ENCODE measurements around the gene CAMK2D.

The CAMK2D gene

GRCh38 chr4:113449410-113449974 is 312.0 kb downstream of the CAMK2D start:
- Histone ChIP-seq H3K9me3 (ENCODE audit: severe bottlenecking) (no peaks in the 10 kb centered on the region), H3K27ac (no peak overlapping the region), H3K36me3 (no peaks in the 10 kb centered on the region), H3K27me3 (ENCODE audit: insufficient read depth, low read depth, severe bottlenecking) (no peaks in the 10 kb centered on the region), H3K4me3 (ENCODE audit: low read depth, low read length) (no peak overlapping the region)
- no peak for DNase-seq
- no peak for TF ChIP-seq CTCF (IDR thresholded peaks at IDR 0.05; ENCODE audit: low read depth, low read length)

GRCh38 chr4:113447769-113448168 is 313.8 kb downstream of the CAMK2D start:
- no peaks in the 10 kb centered on the region for H3K9me3 ChIP-seq (ENCODE audit: severe bottlenecking)
- no peak for TF ChIP-seq CTCF (IDR thresholded peaks at IDR 0.05; ENCODE audit: low read depth, low read length)
- no peaks in the 10 kb centered on the region for H3K36me3 ChIP-seq

GRCh38 chr4:113447061-113447460 is 314.5 kb downstream of the CAMK2D start:
- no peak for DNase-seq
- Histone ChIP-seq H3K27ac (no peak overlapping the region), H3K27me3 (ENCODE audit: insufficient read depth, low read depth, severe bottlenecking) (no peaks in the 10 kb centered on the region), H3K9me3 (ENCODE audit: severe bottlenecking) (no peaks in the 10 kb centered on the region), H3K4me3 (ENCODE audit: low read depth, low read length) (no peak overlapping the region), H3K36me3 (no peaks in the 10 kb centered on the region)
- TF ChIP-seq CTCF (IDR thresholded peaks at IDR 0.05; ENCODE audit: low read depth, low read length): no peak

More at GRCh38 chr4:113447769-113448168, 313.8 kb downstream of the CAMK2D start:
- Histone ChIP-seq H3K27ac (no peak overlapping the region), H3K4me3 (ENCODE audit: low read depth, low read length) (no peak overlapping the region), H3K27me3 (ENCODE audit: insufficient read depth, low read depth, severe bottlenecking) (no peaks in the 10 kb centered on the region)
- no peak for DNase-seq

GRCh38 chr4:113446019-113446418 is 315.5 kb downstream of the CAMK2D start:
- no peak for TF ChIP-seq CTCF (IDR thresholded peaks at IDR 0.05; ENCODE audit: low read depth, low read length)
- no peaks in the 10 kb centered on the region for H3K36me3 ChIP-seq
- no peaks in the 10 kb centered on the region for H3K27me3 ChIP-seq (ENCODE audit: insufficient read depth, low read depth, severe bottlenecking)
- no peak overlapping the region for H3K27ac ChIP-seq
- H3K4me3 ChIP-seq (ENCODE audit: low read depth, low read length): no peak overlapping the region
- no peak for DNase-seq
- no peaks in the 10 kb centered on the region for H3K9me3 ChIP-seq (ENCODE audit: severe bottlenecking)

- DNase-seq: no peak
- Histone ChIP-seq H3K27me3 (ENCODE audit: insufficient read depth, low read depth, severe bottlenecking) (no peaks in the 10 kb centered on the region), H3K27ac (no peak overlapping the region), H3K4me3 (ENCODE audit: low read depth, low read length) (no peak overlapping the region), H3K36me3 (no peaks in the 10 kb centered on the region), H3K9me3 (ENCODE audit: severe bottlenecking) (no peaks in the 10 kb centered on the region)
- no peak for TF ChIP-seq CTCF (IDR thresholded peaks at IDR 0.05; ENCODE audit: low read depth, low read length)
Measured at GRCh38 chr4:113445286-113445685, 316.3 kb downstream of the CAMK2D start.

- Histone ChIP-seq H3K4me3 (ENCODE audit: low read depth, low read length) (no peak overlapping the region), H3K36me3 (no peaks in the 10 kb centered on the region), H3K9me3 (ENCODE audit: severe bottlenecking) (no peaks in the 10 kb centered on the region), H3K27me3 (ENCODE audit: insufficient read depth, low read depth, severe bottlenecking) (no peaks in the 10 kb centered on the region), H3K27ac (no peak overlapping the region)
- DNase-seq: no peak
- TF ChIP-seq CTCF (IDR thresholded peaks at IDR 0.05; ENCODE audit: low read depth, low read length): no peak
Measured at GRCh38 chr4:113444386-113444785, 317.2 kb downstream of the CAMK2D start.

All from WERI-Rb-1 (cell line).